CD4-positive, alpha-beta T cell treated with Interleukin-2 at 100 ng/mL for 4 hours (primary cell): ENCODE data around the gene FMO2.

Source experiments
- DNase-seq: peaks from one replicate; pipeline ENCODE4 v3.0.0-alpha.2; 2020; ENCODE audit warnings: low spot score

The FMO2 gene

DNA sequence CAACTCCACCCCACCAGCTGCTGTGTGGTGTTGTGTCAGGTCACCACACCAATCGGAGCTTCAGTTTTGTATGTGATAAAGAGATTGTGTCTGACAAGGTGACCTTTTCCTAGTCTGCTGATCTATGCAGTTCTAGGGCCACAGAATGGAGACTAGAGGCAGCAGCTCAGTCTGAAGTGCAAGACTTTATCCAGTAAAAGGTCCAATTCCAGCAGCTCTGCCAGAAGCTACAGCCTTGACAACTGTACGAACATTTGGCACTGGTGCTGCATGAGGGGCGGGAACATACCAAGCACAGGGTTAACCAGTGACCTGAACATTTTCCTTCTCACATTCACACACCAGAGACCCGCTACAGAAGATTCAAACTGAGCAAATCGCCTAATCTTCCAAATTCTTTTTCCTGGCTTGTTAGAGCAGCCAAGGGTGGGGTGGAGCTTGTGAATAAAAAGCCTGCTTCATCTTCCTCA is 72.5 kb downstream of the FMO2 start:
- DNase-seq, result no peak

DNA sequence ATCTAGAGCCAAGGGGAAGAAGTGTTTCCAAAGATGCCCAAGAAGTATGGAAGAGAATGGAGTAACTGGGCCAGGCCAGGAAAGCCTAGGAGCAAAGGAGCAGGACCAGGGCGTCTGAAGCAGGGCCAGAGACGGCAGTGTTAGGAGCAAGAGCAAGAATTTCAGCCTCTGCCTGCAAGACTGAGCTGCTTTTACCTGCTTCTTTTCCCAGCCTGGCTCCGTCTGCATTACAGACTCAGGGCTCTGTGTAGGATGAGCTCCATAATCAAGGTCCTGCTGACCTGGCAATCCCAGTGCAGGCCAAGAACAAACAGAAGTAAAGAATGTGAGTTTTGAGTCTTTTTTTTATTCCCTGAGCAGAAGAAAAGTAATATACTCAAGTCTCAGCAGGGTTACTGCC is 73.3 kb downstream of the FMO2 start:
- DNase-seq, result no peak

DNA sequence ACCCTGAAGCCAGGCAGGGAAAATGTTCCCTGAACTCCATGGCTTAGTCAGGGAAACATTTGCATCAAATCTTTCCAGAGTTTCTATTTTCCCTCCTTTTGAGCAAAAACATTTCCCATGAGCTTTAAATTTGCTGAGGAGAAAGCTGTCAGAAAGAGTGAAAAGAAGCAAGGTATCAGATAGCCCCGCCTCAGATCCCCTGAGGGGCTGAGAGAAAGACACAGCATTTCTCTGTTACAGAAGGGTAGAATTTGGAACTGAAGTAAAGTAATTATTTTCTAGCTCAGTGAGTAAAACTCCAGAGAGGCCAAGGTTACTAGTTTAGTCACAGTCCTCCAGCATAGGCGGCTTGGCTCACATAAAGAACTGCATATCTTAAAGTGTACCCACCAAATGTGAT is 73.8 kb downstream of the FMO2 start:
- no peak for DNase-seq
